A549 (cell line): ENCODE measurements around the gene TCP1. TPM values are rescaled to one million over a fixed set of nuclear protein-coding genes. Genes with fewer than 3 reads are reported as not detected.
"Not testable (repeated sequence)": the region's sequence is repeated elsewhere in the genome, so short reads cannot be mapped to it uniquely, and the experiment has no call there.

Experiments used
- ATAC-seq, 2 experiments: fragments of 200-7000 bp in 1 of 2; fragments of >200 bp in 1 of 2; cut with Nextera tagmentation in 1 of 2; cut with Tn5 transposase in 1 of 2; 3 replicates each; pipeline versions ENCODE4 v1.8.0 to v1.9.1; 2018 to 2020; ENCODE audit warnings: mild to moderate bottlenecking in 1 of 2, moderate library complexity in 1 of 2
- CTCF ChIA-PET: fragments of 300-600 bp; sonication (Branson Sonifier 250); formaldehyde crosslinking; extraction: SDS; loops from one replicate; lab custom pipeline; 2021; ENCODE audit warnings: antibody characterized with exemption, inconsistent platforms; lab: Yijun Ruan, JAX
- POLR2A ChIA-PET: fragments of 350-600 bp; formaldehyde crosslinking; extraction: SDS; loops from one replicate; lab custom pipeline; 2021; ENCODE audit warnings: antibody characterized with exemption, inconsistent platforms; lab: Yijun Ruan, JAX
- DNase-seq, 2 experiments: peaks; one replicate each; pipeline versions ENCODE4 v3.0.0 to v3.0.0-alpha.2; 2011 to 2016; ENCODE audit warnings: low read depth in 1 of 2, low spot score in 1 of 2
- FAIRE-seq: peaks from 2 replicates; lab custom pipeline; 2011; peaks lifted over from hg19 to GRCh38; lab: Jason Lieb, UNC
- H3K27ac ChIP-seq, 2 experiments: fragments of >200 bp; sonication (Bioruptor Twin); formaldehyde crosslinking; 3 replicates each; pipeline ENCODE4 v1.5.1; 2016 to 2017
- H3K4me1 ChIP-seq: fragments of >200 bp; sonication (Bioruptor Twin); formaldehyde crosslinking; 3 replicates; pipeline ENCODE4 v1.6.1; 2016
- H3K4me2 ChIP-seq: fragments of >200 bp; sonication (Bioruptor Twin); formaldehyde crosslinking; 3 replicates; pipeline ENCODE4 v1.6.1; 2016
- H3K4me3 ChIP-seq: fragments of >200 bp; sonication (Bioruptor Twin); formaldehyde crosslinking; 3 replicates; pipeline ENCODE4 v1.5.1; 2016
- H3K9me3 ChIP-seq: fragments of >200 bp; sonication (Bioruptor Twin); formaldehyde crosslinking; 3 replicates; pipeline ENCODE4 v1.6.1; 2016
- CHD4 ChIP-seq: fragments of 200-600 bp; sonication (generic); IDR thresholded peaks from 2 replicates; pipeline ENCODE4 v1.6.1; 2016; ENCODE audit warnings: antibody characterized with exemption, mild to moderate bottlenecking, borderline replicate concordance
- EHF ChIP-seq: fragments of 250-450 bp; sonication (Bioruptor Pico); IDR thresholded peaks from 2 replicates; pipeline ENCODE4 v1.5.0; 2020; ENCODE audit warnings: mild to moderate bottlenecking
- FOSB ChIP-seq: fragments of 250-450 bp; sonication (Bioruptor Pico); IDR thresholded peaks from 2 replicates; pipeline ENCODE4 v1.5.0; 2020; ENCODE audit warnings: mild to moderate bottlenecking, moderate library complexity
- FOXS1 ChIP-seq: fragments of 250-450 bp; sonication (Bioruptor Pico); IDR thresholded peaks from 2 replicates; pipeline ENCODE4 v1.5.0; 2020; ENCODE audit warnings: mild to moderate bottlenecking, moderate library complexity
- HOXA7 ChIP-seq: fragments of 250-450 bp; sonication (Bioruptor Pico); IDR thresholded peaks from 2 replicates; pipeline ENCODE4 v1.5.0; 2020; ENCODE audit warnings: mild to moderate bottlenecking, moderate library complexity
- HOXB5 ChIP-seq: fragments of 250-450 bp; sonication (Bioruptor Pico); IDR thresholded peaks from 2 replicates; pipeline ENCODE4 v1.5.0; 2020; ENCODE audit warnings: mild to moderate bottlenecking, moderate library complexity
- JUN ChIP-seq, 2 experiments: fragments of >200 bp; sonication (Bioruptor Twin); formaldehyde crosslinking; IDR thresholded peaks; 2 replicates in 1 of 2; 3 replicates in 1 of 2; pipeline ENCODE4 v1.6.1; 2016 to 2017
- KDM1A ChIP-seq: fragments of 200-600 bp; sonication (generic); IDR thresholded peaks from 2 replicates; pipeline ENCODE4 v1.6.1; 2016; ENCODE audit warnings: low read depth, mild to moderate bottlenecking
- MAFK ChIP-seq: fragments of 450-650 bp; IDR thresholded peaks from 2 replicates; pipeline ENCODE4 v1.6.1; 2014; ENCODE audit not compliant: partially characterized antibody
- MAZ ChIP-seq: fragments of 150-350 bp; IDR thresholded peaks from 2 replicates; pipeline ENCODE4 v1.6.1; 2014; ENCODE audit warnings: antibody characterized with exemption, low read depth, low read length, borderline replicate concordance
- NFE2L2 ChIP-seq: fragments of 150-350 bp; conservative IDR thresholded peaks from 2 replicates; pipeline ENCODE4 v1.6.1; 2014; ENCODE audit warnings: low read length
- NR3C1 ChIP-seq: fragments of >200 bp; sonication (Bioruptor Twin); formaldehyde crosslinking; IDR thresholded peaks from 3 replicates; pipeline ENCODE4 v1.6.1; 2017
- POLR2A ChIP-seq: IDR thresholded peaks from 2 replicates; pipeline ENCODE4 v1.6.1; 2012; ENCODE audit warnings: mild to moderate bottlenecking, low read length
- RARB ChIP-seq: fragments of 250-450 bp; sonication (Bioruptor Pico); IDR thresholded peaks from 2 replicates; pipeline ENCODE4 v1.8.0; 2021; ENCODE audit warnings: mild to moderate bottlenecking, moderate library complexity
- RFX5 ChIP-seq: fragments of 450-650 bp; IDR thresholded peaks from 2 replicates; pipeline ENCODE4 v1.7.1; 2014; ENCODE audit warnings: antibody characterized with exemption, mild to moderate bottlenecking, moderate library complexity
- RNF2 ChIP-seq: fragments of 200-600 bp; sonication (generic); IDR thresholded peaks from 2 replicates; pipeline ENCODE4 v1.6.1; 2016; ENCODE audit warnings: low read depth, mild to moderate bottlenecking, antibody characterized with exemption, moderate library complexity, borderline replicate concordance
- SREBF2 ChIP-seq: fragments of 450-650 bp; IDR thresholded peaks from 2 replicates; pipeline ENCODE4 v1.6.1; 2014; ENCODE audit warnings: mild to moderate bottlenecking, moderate library complexity
- WGBS: methylation state at CpG from one replicate; pipeline ENCODE4 v1.1.6; 2017; ENCODE audit errors: missing lambda C conversion rate; 5-methylcytosine and 5-hydroxymethylcytosine counted together
- polyA plus RNA-seq, 4 experiments: library from polyadenylated mRNA; depleted of rRNA in 3 of 4; stranded (reverse); fragments of >200 nt; fragmentation: RNase III in 1 of 4; extraction: RNeasy Plus Mini Kit Qiagen cat#74134 plus additional on column Dnase treatment in 1 of 4; gene quantifications; 2 replicates in 3 of 4; 3 replicates in 1 of 4; pipeline ENCODE4 v1.2.3, GENCODE V29; 2011 to 2017
- TF ChIP-seq, protein P1 (sequence below): fragments of 250-450 bp; sonication (Bioruptor Pico); IDR thresholded peaks from 2 replicates; pipeline ENCODE4 v1.5.0; 2021; ENCODE audit warnings: mild to moderate bottlenecking, moderate library complexity, borderline replicate concordance
- TF ChIP-seq, protein P2 (sequence below): fragments of >200 bp; sonication (Bioruptor Twin); formaldehyde crosslinking; IDR thresholded peaks from 3 replicates; pipeline ENCODE4 v1.5.1; 2016
- TF ChIP-seq, protein P3 (sequence below): IDR thresholded peaks from 2 replicates; pipeline ENCODE4 v1.6.1; 2012; ENCODE audit warnings: low read depth, borderline replicate concordance
- TF ChIP-seq, protein P4 (sequence below): IDR thresholded peaks from 2 replicates; pipeline ENCODE4 v1.6.1; 2012

The TCP1 gene
- polyA plus RNA-seq, 2 of the 4 experiments (the other 2 are of a cell fraction) = 215 to 367 TPM

DNA sequence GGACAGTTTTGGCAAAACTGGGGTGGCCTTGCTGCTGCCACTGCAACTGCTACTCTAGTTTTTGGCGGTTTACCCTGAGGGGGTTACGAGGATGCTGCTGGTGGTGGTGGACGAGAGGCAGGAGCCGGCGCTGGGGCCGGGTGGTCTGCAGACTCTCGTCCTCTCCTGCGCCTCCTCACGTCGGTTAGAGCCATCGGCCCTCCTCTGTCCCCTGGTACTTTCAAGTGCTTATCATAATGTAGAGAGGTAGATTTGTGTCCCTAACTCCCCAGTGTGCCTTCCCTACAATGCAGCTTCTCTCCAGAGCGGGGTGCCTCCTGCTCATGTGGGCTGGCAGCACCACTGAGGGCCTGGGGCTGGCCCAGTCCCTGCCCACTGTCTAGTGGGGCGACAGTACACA lies 36.6 kb upstream of the TCP1 start:
- Histone ChIP-seq H3K27ac (no peak overlapping the region), H3K9me3 (no peaks in the 10 kb centered on the region), H3K4me2 (no peak overlapping the region), H3K4me3 (no peak overlapping the region), H3K4me1 (no peaks in the 10 kb centered on the region)
- DNase-seq (no peak), FAIRE-seq (no peak), ATAC-seq (no peak)
- TF ChIP-seq HOXA7 (CRISPR knock-in tag) (no peak), MAZ (no peak), NFE2L2 (no peak)
- TF ChIP-seq, protein P1, sequence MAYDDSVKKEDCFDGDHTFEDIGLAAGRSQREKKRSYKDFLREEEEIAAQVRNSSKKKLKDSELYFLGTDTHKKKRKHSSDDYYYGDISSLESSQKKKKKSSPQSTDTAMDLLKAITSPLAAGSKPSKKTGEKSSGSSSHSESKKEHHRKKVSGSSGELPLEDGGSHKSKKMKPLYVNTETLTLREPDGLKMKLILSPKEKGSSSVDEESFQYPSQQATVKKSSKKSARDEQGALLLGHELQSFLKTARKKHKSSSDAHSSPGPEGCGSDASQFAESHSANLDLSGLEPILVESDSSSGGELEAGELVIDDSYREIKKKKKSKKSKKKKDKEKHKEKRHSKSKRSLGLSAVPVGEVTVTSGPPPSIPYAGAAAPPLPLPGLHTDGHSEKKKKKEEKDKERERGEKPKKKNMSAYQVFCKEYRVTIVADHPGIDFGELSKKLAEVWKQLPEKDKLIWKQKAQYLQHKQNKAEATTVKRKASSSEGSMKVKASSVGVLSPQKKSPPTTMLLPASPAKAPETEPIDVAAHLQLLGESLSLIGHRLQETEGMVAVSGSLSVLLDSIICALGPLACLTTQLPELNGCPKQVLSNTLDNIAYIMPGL = no peak
- 94% methylated on average over 12 of the region's 13 CpGs for WGBS
- ChIA-PET POLR2A (no interaction called here), CTCF (no interaction called here)

DNA sequence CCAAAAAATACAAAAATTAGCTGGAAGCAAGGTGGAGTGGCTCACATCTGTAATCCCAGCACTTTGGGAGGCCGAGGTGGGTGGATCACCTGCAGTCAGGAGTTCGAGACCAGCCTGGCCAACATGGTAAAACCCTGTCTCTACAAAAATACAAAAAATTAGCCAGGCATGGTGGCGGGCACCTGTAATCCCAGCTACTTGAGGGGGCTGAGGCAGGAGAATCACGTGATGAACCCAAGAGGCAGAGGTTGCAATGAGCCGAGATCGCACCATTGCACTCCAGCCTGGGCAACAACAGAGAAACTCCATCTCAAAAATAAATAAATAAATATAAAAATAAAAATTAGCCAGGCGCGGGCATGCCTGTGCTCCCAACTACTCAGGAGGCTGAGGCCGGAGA lies 35.3 kb upstream of the TCP1 start:
- ATAC-seq, H3K9me3 ChIP-seq, H3K27ac ChIP-seq, DNase-seq, CTCF ChIA-PET, POLR2A ChIA-PET, H3K4me3 ChIP-seq, H3K4me1 ChIP-seq, H3K4me2 ChIP-seq, FAIRE-seq: not testable (repeated sequence)
- WGBS = 79% methylated on average over 9 of the region's 9 CpGs

DNA sequence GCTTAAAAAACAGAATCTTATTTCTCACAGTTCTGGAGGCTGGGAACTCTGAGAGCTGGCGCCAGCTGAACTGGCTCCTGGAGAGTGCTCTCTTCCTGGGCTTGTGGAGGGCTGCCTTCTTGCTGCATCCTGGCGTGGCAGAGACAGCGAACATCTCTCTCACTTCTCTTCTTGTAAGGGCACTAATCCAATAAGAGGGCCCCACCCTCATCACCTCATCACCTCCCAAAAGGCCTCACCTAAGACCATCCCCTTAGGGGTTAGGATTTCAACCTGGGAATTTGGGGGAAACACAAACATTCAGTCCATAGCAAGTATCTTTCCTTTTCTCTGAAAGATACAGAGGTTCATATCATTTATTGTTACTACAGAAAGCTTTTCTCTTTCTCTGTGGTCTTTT lies 34.6 kb upstream of the TCP1 start:
- WGBS = 92% methylated on average over 3 of the region's 3 CpGs
- FAIRE-seq = no peak
- no peaks in the 10 kb centered on the region for H3K4me1 ChIP-seq
- no peak for ATAC-seq
- ChIA-PET CTCF (no interaction called here), POLR2A (no interaction called here)
- no peak overlapping the region for H3K27ac ChIP-seq
- TF ChIP-seq FOSB (CRISPR knock-in tag) = no peak
- no peak for TF ChIP-seq HOXB5 (CRISPR knock-in tag)
- TF ChIP-seq POLR2A = no peak
- no peak for TF ChIP-seq RNF2
- no peak for TF ChIP-seq SREBF2
- TF ChIP-seq MAFK = no peak
- H3K4me3 ChIP-seq = no peak overlapping the region
- no peak for DNase-seq
- H3K4me2 ChIP-seq = no peak overlapping the region
- H3K9me3 ChIP-seq = no peaks in the 10 kb centered on the region

DNA sequence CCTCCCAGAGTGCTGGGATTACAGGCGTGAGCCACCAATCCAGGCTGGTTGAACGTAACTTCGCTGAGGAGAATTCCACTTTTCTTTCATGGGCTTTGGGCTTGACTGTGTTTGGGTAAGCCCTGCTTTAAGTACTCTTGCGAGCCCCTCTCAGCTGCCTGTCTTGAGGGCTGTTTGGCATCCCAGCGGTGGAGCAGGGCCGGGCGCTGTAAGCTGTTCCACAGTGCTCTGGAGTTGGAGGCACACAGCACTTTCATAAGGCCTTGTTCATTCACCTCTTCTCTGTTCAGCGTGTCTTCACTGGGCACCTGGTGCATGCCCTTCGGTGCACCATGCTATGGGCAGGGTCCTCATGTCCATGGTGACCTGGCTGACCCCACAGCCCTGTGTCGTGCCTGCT lies 32.3 kb upstream of the TCP1 start:
- 53% methylated on average over 5 of the region's 10 CpGs for WGBS
- H3K4me3 ChIP-seq = no peak overlapping the region
- no peak for FAIRE-seq
- ChIA-PET POLR2A (no interaction called here), CTCF (no interaction called here)
- H3K27ac ChIP-seq = no peak overlapping the region
- no peak for TF ChIP-seq RFX5
- TF ChIP-seq KDM1A = no peak
- TF ChIP-seq NR3C1 = no peak
- TF ChIP-seq EHF (CRISPR knock-in tag) = no peak
- TF ChIP-seq, protein P2, sequence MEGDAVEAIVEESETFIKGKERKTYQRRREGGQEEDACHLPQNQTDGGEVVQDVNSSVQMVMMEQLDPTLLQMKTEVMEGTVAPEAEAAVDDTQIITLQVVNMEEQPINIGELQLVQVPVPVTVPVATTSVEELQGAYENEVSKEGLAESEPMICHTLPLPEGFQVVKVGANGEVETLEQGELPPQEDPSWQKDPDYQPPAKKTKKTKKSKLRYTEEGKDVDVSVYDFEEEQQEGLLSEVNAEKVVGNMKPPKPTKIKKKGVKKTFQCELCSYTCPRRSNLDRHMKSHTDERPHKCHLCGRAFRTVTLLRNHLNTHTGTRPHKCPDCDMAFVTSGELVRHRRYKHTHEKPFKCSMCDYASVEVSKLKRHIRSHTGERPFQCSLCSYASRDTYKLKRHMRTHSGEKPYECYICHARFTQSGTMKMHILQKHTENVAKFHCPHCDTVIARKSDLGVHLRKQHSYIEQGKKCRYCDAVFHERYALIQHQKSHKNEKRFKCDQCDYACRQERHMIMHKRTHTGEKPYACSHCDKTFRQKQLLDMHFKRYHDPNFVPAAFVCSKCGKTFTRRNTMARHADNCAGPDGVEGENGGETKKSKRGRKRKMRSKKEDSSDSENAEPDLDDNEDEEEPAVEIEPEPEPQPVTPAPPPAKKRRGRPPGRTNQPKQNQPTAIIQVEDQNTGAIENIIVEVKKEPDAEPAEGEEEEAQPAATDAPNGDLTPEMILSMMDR = no peak
- TF ChIP-seq POLR2A = no peak
- no peak for TF ChIP-seq HOXB5 (CRISPR knock-in tag)
- TF ChIP-seq FOXS1 = no peak
- no peak for TF ChIP-seq RARB (CRISPR knock-in tag)
- no peak for TF ChIP-seq FOSB (CRISPR knock-in tag)
- TF ChIP-seq, protein P3, sequence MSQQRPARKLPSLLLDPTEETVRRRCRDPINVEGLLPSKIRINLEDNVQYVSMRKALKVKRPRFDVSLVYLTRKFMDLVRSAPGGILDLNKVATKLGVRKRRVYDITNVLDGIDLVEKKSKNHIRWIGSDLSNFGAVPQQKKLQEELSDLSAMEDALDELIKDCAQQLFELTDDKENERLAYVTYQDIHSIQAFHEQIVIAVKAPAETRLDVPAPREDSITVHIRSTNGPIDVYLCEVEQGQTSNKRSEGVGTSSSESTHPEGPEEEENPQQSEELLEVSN = no peak
- TF ChIP-seq CHD4 = no peak
- no peak for TF ChIP-seq JUN (IDR thresholded peaks at IDR 0.05)
- TF ChIP-seq, protein P4, sequence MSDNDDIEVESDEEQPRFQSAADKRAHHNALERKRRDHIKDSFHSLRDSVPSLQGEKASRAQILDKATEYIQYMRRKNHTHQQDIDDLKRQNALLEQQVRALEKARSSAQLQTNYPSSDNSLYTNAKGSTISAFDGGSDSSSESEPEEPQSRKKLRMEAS = no peak
- TF ChIP-seq, all 56 proteins: peak for 0
- Histone ChIP-seq H3K4me1 (no peaks in the 10 kb centered on the region), H3K9me3 (no peaks in the 10 kb centered on the region), H3K4me2 (no peak overlapping the region)
- DNase-seq = no peak
- ATAC-seq = no peak
